Endothelial cell (in vitro differentiated cells): Measurements from ENCODE around the gene SAMD11. TPM values are rescaled to one million over a fixed set of nuclear protein-coding genes. Genes with fewer than 3 reads are reported as not detected.
A peak's percentile ranks its signal among the peaks of the same experiment; 100 is the strongest.

Source experiments
- DNase-seq: peaks from one replicate; pipeline ENCODE4 v3.0.0; 2021; ENCODE audit warnings: low spot score
- H3K27ac Mint-ChIP-seq: one replicate; pipeline ENCODE4 v1.8.0; 2021; ENCODE audit warnings: mixed read lengths, inconsistent platforms; ENCODE audit not compliant: unreplicated experiment
- H3K27me3 Mint-ChIP-seq: one replicate; pipeline ENCODE4 v1.8.0; 2021; ENCODE audit warnings: mild to moderate bottlenecking, moderate library complexity, mixed read lengths, inconsistent platforms; ENCODE audit not compliant: unreplicated experiment
- H3K36me3 Mint-ChIP-seq: one replicate; pipeline ENCODE4 v1.8.0; 2021; ENCODE audit warnings: mild to moderate bottlenecking, low read depth, mixed read lengths, inconsistent platforms; ENCODE audit not compliant: unreplicated experiment
- H3K4me1 Mint-ChIP-seq: one replicate; pipeline ENCODE4 v1.8.0; 2021; ENCODE audit warnings: mild to moderate bottlenecking, mixed read lengths, inconsistent platforms; ENCODE audit not compliant: unreplicated experiment
- H3K4me3 Mint-ChIP-seq: one replicate; pipeline ENCODE4 v1.8.0; 2021; ENCODE audit warnings: mild to moderate bottlenecking, mixed read lengths, inconsistent platforms; ENCODE audit not compliant: unreplicated experiment
- H3K9me3 Mint-ChIP-seq: one replicate; pipeline ENCODE4 v1.8.0; 2021; ENCODE audit warnings: mixed read lengths, inconsistent platforms; ENCODE audit not compliant: unreplicated experiment
- CTCF ChIP-seq: fragments of 200-600 bp; sonication (generic); IDR thresholded peaks from one replicate; pipeline ENCODE4 v1.5.0; 2021; ENCODE audit warnings: antibody characterized with exemption; ENCODE audit not compliant: unreplicated experiment
- total RNA-seq: library from RNA; stranded (reverse); fragmentation: NEBNext Ultra II Directional; extraction: Animal tissue kit (Norgen Biotek cat#: 25700); gene quantifications from one replicate; pipeline ENCODE4 v1.2.1, GENCODE V29; 2021; ENCODE audit not compliant: unreplicated experiment

Gene SAMD11
- total RNA-seq, 1 donor from 2014 or later: not detected

GRCh38 chr1:910881-911721 is 12.6 kb upstream of the SAMD11 start:
- peak; percentile 2 for DNase-seq
- no peaks in the 10 kb centered on the region for H3K9me3 Mint-ChIP-seq
- H3K27me3 Mint-ChIP-seq: peaks cover 11% of the 10 kb centered on the region
- no peaks in the 10 kb centered on the region for H3K36me3 Mint-ChIP-seq
- peaks cover 6% of the 10 kb centered on the region for H3K4me1 Mint-ChIP-seq
- H3K27ac Mint-ChIP-seq: no peak overlapping the region
- H3K4me3 Mint-ChIP-seq: no peak overlapping the region
- no peak for TF ChIP-seq CTCF

- H3K27me3 Mint-ChIP-seq: peaks cover 9% of the 10 kb centered on the region
- no peaks in the 10 kb centered on the region for H3K9me3 Mint-ChIP-seq
- no peak for TF ChIP-seq CTCF
- H3K36me3 Mint-ChIP-seq: no peaks in the 10 kb centered on the region
- H3K27ac Mint-ChIP-seq: peak overlapping the region; percentile 17
- peaks cover 6% of the 10 kb centered on the region for H3K4me1 Mint-ChIP-seq
- no peak for DNase-seq
- H3K4me3 Mint-ChIP-seq: no peak overlapping the region
These were observed 11.6 kb upstream of the SAMD11 start for GRCh38 chr1:911875-912739.

GRCh38 chr1:912740-913301 is 10.9 kb upstream of the SAMD11 start:
- peak; percentile 43 for DNase-seq
- TF ChIP-seq CTCF: no peak
- peak overlapping the region; percentile 17 for H3K27ac Mint-ChIP-seq
- peaks cover 9% of the 10 kb centered on the region for H3K27me3 Mint-ChIP-seq
- H3K36me3 Mint-ChIP-seq: no peaks in the 10 kb centered on the region
- peaks cover 6% of the 10 kb centered on the region for H3K4me1 Mint-ChIP-seq
- H3K9me3 Mint-ChIP-seq: no peaks in the 10 kb centered on the region
- no peak overlapping the region for H3K4me3 Mint-ChIP-seq

- no peak overlapping the region for H3K27ac Mint-ChIP-seq
- H3K4me1 Mint-ChIP-seq: peaks cover 6% of the 10 kb centered on the region
- H3K4me3 Mint-ChIP-seq: no peak overlapping the region
- peaks cover 9% of the 10 kb centered on the region for H3K27me3 Mint-ChIP-seq
- peak; percentile 3 for DNase-seq
- no peaks in the 10 kb centered on the region for H3K9me3 Mint-ChIP-seq
- TF ChIP-seq CTCF: no peak
- H3K36me3 Mint-ChIP-seq: no peaks in the 10 kb centered on the region
These were observed 10.1 kb upstream of the SAMD11 start for GRCh38 chr1:913491-914130.
